NCI-H1105 treated with DMSO at 0.1 percent for 48 hours (cell line): ENCODE data around the gene FBN2.
"Not testable (repeated sequence)": the region's sequence is repeated elsewhere in the genome, so short reads cannot be mapped to it uniquely, and the experiment has no call there.

Experiments used
- DNase-seq: peaks from one replicate; lab custom pipeline; 2025; lab: John Stamatoyannopoulos, UW

The FBN2 gene

DNA sequence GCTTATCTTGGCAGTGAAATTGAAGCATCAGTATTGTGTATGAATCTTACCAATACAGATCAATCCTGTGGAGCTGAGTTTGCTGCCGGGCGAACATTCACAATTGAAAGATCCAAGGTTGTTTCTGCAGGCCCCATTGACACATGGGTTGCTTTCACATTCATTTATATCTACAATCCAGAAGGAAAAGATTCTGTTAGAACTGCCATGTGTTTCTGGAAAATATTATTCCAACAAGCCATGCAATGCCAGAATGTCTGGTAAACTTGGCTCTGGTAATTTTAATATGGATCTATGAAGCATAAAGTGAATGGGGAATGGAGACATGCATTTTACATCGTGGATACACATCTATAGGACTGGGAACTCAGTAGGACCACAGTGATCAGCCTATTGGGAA, 180.8 kb downstream of the FBN2 start:
- no peak for DNase-seq

DNA sequence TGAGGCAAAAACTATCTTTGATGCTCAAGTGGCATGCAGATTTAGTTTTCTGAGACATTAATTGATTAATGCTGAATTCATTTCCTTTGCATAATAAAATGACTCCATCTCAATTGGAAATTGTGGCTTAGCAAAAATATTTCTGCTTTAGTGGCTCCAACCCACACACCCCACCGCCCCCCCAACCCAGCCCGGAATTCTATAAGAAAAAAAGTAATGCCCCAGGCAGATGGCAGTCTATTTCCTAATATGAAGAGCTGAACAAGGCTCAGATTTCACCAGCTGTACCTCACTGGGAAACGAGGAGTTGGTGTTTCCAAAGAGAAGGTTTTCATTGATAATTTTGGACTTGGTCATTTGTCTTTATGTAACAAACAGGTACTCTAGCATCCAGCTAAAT, 182.1 kb downstream of the FBN2 start:
- no peak for DNase-seq

DNA sequence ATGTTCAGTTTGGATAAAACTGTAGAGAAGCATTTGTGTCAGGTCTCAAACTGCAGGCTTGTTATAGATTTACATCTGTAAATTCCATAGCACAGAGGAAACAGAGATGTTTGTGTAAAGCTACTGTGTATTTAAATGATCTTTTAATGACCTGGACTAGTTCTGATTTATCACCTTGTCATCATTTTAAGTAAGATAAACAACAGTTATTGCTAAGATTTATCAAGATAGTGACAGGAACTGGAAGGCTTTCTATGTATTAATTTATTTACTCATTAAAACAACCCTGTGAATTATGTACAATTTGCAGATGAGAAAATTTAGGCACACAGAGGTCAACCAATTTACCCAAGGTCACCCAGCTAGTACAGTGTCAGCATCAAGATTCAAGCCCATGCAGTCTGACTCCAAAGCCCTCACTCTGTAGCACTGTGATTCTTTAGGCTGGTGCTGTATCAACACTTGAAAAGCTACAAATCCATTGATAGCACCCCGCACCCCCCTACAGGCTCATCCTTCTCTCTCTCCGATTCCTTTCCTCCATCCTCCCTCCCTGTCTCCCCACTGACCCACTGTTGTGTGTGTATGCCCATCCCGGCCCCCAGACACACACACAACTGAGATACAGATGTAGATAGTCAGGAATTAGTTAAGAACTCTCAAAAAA, 184.5 kb downstream of the FBN2 start:
- DNase-seq: no peak

DNA sequence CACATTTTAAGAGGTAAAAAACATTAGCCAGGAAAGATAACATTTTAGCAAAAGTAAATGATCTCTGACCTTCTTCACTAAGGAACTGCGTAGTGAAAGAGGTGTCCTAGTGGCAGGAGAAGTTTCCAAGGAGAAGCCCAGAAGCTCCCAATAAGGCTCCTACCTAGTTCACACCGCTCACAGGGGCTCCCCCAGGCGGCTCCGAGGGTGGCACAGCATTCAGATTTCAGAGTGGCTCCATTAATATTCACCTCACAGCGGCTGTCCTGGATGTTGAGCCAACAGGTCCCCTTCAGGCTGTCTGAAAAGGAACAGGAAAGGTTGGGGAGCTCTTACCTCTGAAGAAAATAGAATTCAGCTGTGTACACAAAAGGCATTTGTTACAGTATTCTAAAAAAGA, 187.3 kb downstream of the FBN2 start:
- DNase-seq: no peak

DNA sequence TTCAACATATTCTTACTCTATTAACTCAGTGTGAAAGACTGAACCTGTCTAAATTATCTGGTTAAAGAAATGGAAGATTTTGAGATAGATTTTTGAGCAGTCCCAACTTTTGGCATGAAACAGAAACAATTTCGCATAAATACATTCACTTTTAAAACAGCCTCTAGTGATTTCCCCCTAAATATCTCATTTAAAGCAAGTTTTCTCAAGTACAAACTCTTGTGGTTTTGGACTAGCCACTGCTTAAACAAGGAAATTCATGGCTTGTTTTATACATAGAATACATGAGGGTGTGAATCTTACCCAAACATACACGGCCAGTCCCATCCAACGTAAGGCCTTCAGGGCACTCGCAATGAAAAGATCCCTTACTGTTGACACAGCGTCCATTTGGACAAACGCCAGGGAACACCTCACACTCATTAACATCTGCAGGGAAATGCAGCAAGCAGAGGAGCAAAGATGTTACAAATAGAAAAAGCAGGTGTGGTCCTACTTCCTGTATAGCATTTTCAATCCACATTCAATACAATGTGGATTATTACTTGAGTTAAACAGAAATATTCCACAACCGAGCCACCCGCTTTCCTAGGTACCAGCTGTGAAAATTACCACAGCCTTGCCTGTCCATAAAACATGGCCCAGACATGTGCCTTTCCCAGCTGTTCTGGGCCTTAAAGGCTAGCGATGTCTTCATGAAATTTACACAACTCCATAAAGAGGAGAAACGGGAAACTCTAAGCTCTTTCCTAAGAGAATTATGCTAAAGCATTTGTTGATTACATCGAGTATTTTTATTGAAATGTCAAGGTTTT, 188.8 kb downstream of the FBN2 start:
- peak; percentile 70 for DNase-seq

DNA sequence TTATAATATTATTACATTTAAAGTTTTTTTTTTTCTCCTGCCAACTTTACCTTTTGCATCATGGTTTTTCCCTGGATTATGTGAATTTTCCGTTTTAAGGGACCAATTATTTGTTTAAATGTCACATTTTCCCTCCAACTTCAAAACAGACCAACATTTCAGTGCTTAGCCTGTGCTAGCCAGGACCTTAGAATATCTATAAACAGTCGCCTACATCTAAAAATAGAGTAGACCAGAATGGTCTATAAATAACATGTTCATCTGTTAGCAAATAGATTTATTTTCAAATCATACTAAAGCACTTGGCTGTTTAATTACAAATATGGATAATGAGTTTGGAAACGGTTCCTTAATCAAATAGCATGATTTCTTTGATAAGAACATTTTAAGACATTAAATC, 192.0 kb downstream of the FBN2 start:
- no peak for DNase-seq

DNA sequence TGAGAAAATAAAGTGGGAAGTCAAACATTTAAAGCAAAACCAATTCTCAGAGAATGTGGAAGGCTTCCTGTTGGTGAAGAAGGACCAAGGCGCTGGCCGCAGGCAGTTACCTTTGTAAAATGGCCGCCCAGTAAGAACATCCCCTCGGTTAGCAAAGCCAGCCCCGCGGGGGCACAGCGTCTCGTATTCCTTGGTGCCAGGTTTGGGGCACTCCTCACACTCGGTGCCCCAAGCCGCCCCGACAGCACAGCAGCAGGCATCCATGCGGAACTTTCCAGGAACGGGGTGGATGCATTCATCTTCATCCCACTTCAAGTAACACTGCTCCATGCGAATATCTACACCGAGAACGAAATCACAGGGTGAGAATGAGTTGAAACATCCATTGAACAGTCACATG, 192.8 kb downstream of the FBN2 start:
- no peak for DNase-seq

DNA sequence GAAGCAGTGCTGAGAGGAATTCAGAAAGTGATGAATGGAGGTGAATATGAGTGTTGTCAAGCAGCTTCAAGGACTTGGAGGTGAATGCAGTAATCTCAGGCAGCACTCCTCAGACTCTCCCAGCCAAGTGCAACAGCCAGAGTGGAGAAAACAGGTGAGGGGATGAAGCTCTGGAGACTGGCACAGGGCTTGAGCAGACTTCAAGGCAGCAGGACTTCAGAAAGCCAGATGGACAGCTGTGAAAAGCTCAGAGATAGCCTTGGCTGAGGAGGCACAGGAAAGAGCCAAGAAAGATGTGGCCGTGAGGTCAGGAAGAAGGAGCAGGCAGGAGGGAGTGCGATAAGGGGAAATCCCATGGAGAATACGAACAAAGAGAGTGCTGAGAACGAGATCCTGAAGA, 194.9 kb downstream of the FBN2 start:
- DNase-seq: no peak

DNA sequence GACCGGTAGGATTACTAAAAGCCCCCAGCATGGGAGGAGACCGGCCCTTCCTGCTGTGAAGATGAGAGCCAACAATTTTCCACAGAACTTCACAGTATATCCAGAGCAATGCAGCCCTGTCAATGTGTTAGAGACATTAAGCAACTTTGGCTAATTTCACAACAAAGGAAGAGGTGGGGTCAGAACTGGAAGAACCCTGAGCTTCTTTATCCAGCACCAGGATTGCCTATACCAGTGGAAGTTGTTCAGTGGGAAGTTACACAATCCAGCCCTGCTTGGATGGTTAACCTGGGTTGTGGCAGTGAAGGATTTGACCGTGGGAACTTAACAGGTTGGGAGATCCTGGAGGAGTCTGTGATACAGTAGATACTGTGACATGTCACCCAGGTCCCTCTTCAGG, 197.0 kb downstream of the FBN2 start:
- no peak for DNase-seq

DNA sequence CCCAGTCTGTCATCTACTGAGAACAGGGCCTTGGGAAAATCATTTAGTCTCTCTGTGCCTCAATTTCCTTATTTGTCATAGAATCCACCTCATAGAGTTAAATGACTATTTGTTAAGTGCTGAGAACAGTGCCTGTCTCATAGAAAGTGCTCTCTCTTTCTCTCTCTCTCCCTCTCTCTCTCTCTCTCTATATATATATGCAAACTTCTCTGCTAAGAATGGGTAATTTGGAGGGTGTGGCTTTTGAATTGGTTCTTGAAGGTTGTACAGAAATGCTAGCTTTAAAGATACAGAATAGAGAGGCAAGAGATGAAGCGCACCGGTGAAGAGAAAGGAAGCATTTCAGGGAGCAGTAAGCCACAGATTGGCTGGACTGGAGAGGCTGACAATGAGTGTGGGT, 197.4 kb downstream of the FBN2 start:
- DNase-seq: no peak

DNA sequence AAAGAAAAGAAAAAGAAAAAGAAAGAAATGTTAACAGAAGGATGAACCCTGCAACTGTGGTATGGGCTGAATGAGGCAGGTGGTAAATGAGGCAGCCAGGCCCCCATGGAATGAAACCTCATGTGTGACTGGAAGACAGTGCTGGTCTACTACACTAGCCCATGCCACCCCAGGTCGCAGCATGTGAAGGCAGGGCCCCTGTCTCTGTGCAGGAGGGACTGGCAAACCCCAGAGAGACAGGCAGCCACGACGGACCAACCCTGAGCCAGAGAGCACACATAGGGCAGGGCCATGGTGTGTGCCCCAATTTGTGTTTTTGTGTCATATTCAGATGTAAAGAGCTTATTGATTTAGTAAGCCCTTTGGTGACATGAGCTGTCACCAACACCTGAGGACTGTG, 198.5 kb downstream of the FBN2 start:
- DNase-seq: no peak

DNA sequence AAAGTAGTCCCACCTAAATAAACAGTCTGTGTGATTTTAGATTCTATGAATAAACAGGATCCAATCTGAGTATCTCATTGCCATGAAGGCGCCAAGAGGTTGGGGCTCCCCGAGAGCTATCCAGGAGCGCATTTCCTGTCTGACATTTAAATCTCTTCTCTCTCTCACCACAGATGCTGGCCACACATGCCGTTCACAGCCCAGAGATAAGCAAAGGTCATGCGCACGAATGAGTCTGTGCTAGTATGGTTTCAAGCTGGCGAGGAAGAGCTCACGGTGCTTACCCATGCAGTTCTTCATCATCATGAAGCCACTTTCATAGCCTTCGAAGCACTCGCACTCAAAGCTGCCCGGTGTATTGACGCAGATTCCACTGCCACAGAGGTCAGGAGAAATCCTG, 199.4 kb downstream of the FBN2 start:
- no peak for DNase-seq

DNA sequence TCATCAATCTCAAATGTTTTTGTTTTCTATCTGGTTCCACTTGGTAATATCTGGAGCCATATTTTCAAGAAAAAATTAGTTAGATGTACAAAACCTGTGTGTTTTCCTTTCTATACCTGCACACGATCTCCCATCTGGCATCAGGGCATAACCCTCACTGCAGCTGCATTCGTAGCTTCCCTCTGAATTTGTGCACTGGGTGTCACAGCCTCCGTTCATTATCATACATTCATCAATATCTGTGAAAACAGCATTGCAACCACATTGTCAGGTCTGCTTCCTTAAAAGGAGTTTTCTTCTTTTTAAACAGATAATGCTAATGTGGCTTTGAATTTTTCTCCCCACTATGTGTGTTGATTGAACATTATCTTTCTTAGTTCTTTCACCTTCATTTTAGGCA, 202.7 kb downstream of the FBN2 start:
- no peak for DNase-seq

DNA sequence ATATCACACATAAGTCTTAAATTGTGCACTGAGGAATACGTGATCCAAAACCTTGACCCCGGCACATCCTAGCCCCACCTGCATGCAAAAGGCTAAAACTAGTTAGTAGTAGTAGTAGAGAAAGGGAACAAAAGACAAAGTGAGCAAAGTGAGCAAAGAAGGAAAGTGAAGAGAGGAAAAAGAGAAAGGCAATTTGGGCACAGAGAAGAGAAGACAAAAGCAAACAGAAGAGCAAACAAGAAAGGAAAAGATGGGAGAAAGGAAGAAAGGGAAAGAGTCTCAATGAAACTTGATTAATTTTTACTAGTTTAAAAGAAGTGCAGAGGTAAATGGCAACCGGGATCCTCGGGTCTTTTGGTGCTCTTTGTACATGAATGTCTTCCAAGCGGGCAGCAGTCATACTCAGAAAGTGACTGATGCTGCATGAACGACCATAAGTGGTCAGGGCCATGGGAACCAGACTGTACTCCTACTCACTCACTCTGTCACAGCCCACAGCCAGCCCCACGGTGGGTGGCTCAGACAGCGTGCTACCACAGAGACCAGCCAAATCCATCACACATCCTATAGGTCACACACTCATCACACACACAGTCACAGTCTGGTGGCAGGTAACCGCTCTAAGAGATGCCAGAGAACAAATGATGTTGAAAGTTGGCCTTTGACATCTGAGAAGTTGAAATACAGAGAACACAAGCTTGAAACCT, 203.9 kb downstream of the FBN2 start:
- DNase-seq: no peak

DNA sequence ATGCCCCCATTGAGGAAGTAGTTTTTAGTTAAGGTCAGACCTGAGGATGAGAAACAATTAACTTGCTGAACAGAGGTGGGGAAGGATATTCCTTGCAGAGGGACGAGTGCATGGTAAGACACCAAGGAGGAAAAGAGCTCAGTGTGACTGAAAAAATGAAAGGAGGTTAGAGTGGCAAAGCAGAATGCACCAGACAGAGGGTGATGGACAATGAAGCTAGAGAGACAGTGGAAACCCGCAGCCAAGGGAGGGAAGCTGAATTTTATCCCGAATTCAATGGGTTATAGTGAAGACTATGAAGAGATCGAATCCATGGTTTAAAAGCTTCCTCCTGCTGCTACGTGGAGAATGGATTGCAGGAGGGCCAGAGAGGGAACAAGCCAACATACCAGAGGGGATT, 206.8 kb downstream of the FBN2 start:
- no peak for DNase-seq

DNA sequence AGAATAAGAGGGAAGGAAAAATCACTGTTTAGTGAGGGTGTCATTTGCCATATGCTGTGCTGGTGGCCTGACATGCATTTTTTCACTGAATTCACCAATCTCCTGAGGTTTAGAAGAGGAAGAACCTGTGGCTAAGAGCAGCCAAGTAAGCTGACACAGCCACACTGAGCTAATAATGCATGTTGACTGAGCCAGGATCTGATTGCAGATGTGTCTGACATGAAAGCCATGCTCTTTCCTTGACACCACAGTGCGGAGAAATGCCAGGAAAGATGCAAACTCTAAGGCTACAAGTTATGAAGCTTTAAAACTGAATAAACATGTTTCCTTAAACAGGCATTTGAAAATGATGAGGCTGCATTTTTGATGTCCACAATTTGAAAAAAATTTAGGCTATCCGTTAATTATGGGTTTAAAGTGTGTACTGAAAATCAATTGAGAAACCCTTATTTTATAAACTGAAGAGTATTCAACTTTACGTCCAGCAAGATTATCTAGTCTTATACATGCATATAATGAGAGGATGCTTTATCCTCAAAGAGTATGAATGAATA, 208.6 kb downstream of the FBN2 start:
- DNase-seq: no peak

DNA sequence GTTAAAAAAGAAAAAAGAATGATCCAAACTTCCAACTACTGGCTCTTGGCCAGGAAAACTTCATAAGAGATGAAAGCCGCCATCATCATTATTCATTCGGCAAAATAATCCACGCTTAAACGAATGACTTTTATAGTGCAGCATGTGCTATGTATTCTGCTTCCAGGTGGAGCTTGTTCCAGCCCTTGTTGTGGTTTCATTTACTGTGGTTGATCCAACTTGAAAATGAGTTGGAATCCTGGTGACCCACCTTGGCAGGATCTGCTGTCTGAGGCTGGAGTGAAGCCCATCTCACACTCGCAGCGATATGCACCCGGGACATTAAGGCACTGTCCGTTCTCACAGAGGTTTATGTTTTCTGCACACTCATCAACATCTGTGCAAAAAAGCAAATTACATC, 209.6 kb downstream of the FBN2 start:
- no peak for DNase-seq

DNA sequence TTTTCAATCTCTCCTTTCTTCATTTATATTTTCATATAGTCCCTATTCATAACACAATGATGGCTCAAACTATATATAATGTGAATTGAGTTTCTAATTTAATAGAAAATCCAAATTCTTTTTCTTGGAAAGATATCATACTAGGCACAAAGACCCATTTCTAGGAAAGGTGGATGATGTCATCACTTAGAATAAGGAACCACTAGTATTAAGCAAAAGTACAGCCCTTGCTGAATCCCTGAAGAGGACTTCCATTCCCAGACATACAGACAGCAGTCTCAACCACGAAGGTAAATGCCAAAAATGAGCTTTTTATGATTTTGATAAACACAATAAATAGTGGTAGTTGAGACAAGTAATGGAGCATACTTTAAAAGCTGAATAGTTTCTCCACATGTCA, 210.0 kb downstream of the FBN2 start:
- DNase-seq: no peak

DNA sequence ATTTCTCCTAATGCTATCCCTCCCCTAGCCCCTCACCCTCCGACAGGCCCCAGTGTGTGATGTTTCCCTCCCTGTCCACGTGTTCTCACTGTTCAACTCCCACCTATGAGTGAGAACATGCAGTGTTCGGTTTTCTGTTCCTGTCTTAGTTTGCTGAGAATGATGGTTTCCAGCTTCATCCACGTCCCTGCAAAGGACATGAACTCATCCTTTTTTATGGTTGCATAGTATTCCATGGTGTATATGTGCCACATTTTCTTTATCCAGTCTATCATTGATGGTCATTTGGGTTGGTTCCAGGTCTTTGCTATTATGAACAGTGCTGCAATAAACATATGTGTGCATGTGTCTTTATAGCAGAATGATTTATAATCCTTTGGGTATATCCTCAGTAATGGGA, 216.6 kb downstream of the FBN2 start:
- DNase-seq: not testable (repeated sequence)

DNA sequence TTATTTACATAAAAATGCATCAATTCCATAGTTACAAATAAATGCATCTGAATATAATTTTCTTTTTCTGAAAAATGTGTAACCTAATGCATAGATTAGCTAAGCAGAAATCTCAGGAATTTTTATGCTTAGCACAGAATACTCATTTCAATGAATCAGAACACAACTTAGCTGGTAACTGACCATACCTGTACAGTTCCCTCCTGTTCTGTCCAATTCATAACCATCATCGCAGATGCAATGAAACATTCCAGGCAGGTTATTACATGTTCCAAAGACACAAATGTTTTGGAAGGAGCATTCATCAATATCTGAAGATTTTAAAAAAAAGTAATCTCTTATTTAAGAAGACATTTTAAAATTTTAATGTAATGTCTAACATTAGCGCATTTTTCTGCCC, 219.4 kb downstream of the FBN2 start:
- DNase-seq: no peak

DNA sequence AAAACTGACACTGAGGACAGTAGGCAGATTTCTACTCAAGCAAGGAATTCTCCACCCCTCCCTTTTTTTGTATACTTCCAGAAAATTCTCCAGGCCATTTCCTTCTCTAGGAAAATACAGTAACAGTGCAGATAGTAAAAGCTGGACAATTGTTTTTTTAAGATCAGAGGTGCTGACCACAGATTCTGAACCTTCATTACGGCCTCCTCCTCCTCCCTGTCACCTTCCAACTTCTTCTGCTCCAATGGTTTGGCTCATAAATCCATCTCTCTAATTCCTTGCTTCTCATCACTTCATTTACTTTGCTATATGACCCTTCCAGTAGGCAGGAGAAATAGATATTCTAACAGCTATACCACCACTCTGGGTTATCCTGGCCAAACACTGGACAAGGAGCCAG, 220.6 kb downstream of the FBN2 start:
- no peak for DNase-seq

DNA sequence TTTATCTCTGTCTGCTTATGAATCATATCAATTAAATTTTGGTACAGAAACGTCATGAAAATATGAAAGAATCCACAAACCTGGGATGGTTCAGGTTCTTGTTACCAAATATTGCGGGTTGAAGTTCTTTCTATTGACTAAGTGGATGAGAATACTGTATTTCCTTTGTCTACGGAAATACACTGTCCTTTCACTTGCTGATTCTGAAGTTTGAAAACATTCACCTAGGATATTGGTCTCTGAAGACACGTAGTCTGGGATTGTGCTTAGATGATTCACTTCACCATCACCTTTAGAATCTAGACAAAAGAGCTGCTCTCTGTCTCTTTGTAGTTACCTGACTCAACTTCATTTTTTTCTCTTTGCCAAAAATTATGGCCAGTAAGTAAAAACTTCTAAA, 222.4 kb downstream of the FBN2 start:
- DNase-seq: no peak

DNA sequence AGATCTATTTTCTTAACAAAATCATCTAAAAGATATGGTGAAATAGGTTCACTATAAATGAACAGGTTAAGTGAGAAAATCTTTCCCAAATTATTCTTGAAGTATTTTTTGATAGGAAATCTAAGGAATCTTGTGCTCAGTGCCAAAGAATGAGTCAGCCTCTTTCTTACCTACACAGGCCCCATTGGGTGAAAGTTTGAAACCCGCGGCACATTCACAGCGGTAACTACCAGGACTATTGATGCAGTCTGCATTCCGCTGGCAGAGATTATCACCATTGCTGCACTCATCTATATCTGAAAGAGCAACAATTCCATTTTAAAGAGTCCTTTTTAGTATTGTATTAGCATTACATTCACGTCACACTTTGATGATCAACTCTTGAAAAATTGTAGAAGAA, 232.7 kb downstream of the FBN2 start:
- DNase-seq: no peak
